Hepatocyte (in vitro differentiated cells): ENCODE data around the gene RIMBP3C. TPM values are rescaled to one million over a fixed set of nuclear protein-coding genes. Genes with fewer than 3 reads are reported as not detected.
"Not testable (repeated sequence)": the region's sequence is repeated elsewhere in the genome, so short reads cannot be mapped to it uniquely, and the experiment has no call there.

Experiments
- DNase-seq: peaks from one replicate; pipeline ENCODE4 v3.0.0-alpha.2; 2016; ENCODE audit warnings: low spot score
- H2AFZ ChIP-seq: fragments of 200-600 bp; sonication (generic); 2 replicates; pipeline ENCODE4 v1.6.0; 2016; ENCODE audit warnings: antibody characterized with exemption, mild to moderate bottlenecking
- H3K27ac ChIP-seq: fragments of 200-600 bp; sonication (generic); 2 replicates; pipeline ENCODE4 v1.5.1; 2016; ENCODE audit warnings: mild to moderate bottlenecking
- H3K27me3 ChIP-seq: fragments of 200-600 bp; sonication (generic); 2 replicates; pipeline ENCODE4 v1.6.1; 2016
- H3K36me3 ChIP-seq: fragments of 200-600 bp; sonication (generic); replicated peaks from 2 replicates; pipeline ENCODE4 v1.5.1; 2016; ENCODE audit warnings: low read depth; ENCODE audit not compliant: insufficient read depth
- H3K4me1 ChIP-seq: fragments of 200-600 bp; sonication (generic); 2 replicates; pipeline ENCODE4 v1.5.1; 2016; ENCODE audit warnings: mild to moderate bottlenecking, moderate library complexity; ENCODE audit not compliant: insufficient read depth
- H3K4me2 ChIP-seq: fragments of 200-600 bp; sonication (generic); 2 replicates; pipeline ENCODE4 v1.6.0; 2016
- H3K4me3 ChIP-seq: fragments of 200-600 bp; sonication (generic); 2 replicates; pipeline ENCODE4 v1.5.1; 2016; ENCODE audit warnings: mild to moderate bottlenecking
- H3K79me2 ChIP-seq: fragments of 200-600 bp; sonication (generic); 2 replicates; pipeline ENCODE4 v1.6.0; 2017; ENCODE audit warnings: mild to moderate bottlenecking
- H3K9me2 ChIP-seq: fragments of 200-600 bp; sonication (generic); replicated peaks from 2 replicates; pipeline ENCODE4 v1.6.0; 2017; ENCODE audit warnings: mild to moderate bottlenecking; ENCODE audit not compliant: insufficient read depth
- H3K9me3 ChIP-seq: fragments of 200-600 bp; sonication (generic); 2 replicates; pipeline ENCODE4 v1.5.1; 2016; ENCODE audit warnings: low read depth, mild to moderate bottlenecking
- H4K20me1 ChIP-seq: fragments of 200-600 bp; sonication (generic); 2 replicates; pipeline ENCODE4 v1.6.0; 2016; ENCODE audit warnings: mild to moderate bottlenecking; ENCODE audit not compliant: insufficient read depth, poor library complexity, severe bottlenecking
- WGBS: methylation state at CpG from one replicate; pipeline ENCODE4 v1.1.6; 2016; ENCODE audit warnings: low lambda C conversion rate; ENCODE audit errors: missing lambda C conversion rate; 5-methylcytosine and 5-hydroxymethylcytosine counted together
- polyA plus RNA-seq: library from polyadenylated mRNA; unstranded; fragments of >200 nt; fragmentation: Nextera tagmentation; extraction: Ambion mirVana; gene quantifications from 2 replicates; pipeline ENCODE4 v1.2.1, GENCODE V29; 2016
- small RNA-seq: library from RNA; depleted of rRNA; stranded (forward); fragments of <200 nt; gene quantifications from one replicate; pipeline ENCODE3, GENCODE V24; 2014
- total RNA-seq: library from RNA; depleted of rRNA; stranded (reverse); fragments of >200 nt; gene quantifications from 2 replicates; pipeline ENCODE4 v1.2.3, GENCODE V29; 2014

RIMBP3C gene
- total and polyA plus RNA-seq, 2 experiments from 2014 or later = 0.30 TPM; not detected in 1

DNA sequence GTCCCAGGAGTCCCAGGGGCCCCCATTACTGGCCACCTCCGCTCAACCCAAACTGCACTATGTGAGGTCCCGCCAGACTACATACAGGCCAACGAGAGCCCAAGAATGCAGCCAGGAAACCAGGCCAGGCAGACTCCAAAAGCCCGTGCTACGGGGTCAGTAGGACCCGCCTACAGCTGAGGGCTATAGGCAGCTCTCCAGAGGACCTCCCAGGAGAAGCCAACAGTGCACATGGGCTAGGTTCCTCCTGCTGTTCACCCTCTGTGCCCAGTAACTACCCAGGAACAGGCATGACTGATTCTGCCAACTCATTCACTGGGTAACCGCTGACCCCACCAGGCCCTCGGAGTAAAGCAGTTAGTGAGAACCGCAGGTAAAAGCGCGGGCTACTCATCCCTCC lies 39.2 kb downstream of the RIMBP3C start:
- H3K36me3 ChIP-seq, H3K79me2 ChIP-seq, DNase-seq, H3K9me3 ChIP-seq, H3K4me3 ChIP-seq, H3K9me2 ChIP-seq, H2AFZ ChIP-seq, H3K27me3 ChIP-seq, H4K20me1 ChIP-seq, H3K4me1 ChIP-seq: not testable (repeated sequence)
- WGBS = 88% methylated on average over 5 of the region's 11 CpGs
- peak overlapping the region; percentile 32 for H3K27ac ChIP-seq
- peak overlapping the region; percentile 57 for H3K4me2 ChIP-seq

DNA sequence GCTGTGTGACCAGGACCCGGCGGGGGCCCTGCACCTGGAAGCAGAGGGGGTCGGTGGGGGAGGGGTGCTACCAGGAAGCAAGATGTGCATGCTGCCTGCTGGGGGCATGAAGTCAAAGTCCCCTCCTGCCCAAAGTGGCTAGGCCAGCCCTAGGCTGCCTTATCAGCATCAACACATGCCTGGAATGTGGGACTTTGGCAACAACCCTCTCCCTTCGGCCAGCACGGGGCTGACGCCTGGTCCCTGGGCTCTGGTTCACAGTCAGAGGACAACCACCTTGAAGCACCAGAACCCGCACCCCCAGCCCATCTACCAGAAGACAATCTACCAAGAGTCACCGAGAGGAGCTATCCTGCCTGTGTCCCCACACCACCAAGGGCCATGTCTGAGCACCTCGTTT lies 40.9 kb downstream of the RIMBP3C start:
- not testable (repeated sequence) for H3K9me3 ChIP-seq, H3K27ac ChIP-seq, H3K9me2 ChIP-seq, H3K27me3 ChIP-seq, H2AFZ ChIP-seq, H3K4me3 ChIP-seq, DNase-seq, H3K79me2 ChIP-seq, H3K4me1 ChIP-seq, H3K36me3 ChIP-seq, H3K4me2 ChIP-seq, H4K20me1 ChIP-seq
- WGBS = no CpG with 5 or more reads among the region's 9 CpGs

DNA sequence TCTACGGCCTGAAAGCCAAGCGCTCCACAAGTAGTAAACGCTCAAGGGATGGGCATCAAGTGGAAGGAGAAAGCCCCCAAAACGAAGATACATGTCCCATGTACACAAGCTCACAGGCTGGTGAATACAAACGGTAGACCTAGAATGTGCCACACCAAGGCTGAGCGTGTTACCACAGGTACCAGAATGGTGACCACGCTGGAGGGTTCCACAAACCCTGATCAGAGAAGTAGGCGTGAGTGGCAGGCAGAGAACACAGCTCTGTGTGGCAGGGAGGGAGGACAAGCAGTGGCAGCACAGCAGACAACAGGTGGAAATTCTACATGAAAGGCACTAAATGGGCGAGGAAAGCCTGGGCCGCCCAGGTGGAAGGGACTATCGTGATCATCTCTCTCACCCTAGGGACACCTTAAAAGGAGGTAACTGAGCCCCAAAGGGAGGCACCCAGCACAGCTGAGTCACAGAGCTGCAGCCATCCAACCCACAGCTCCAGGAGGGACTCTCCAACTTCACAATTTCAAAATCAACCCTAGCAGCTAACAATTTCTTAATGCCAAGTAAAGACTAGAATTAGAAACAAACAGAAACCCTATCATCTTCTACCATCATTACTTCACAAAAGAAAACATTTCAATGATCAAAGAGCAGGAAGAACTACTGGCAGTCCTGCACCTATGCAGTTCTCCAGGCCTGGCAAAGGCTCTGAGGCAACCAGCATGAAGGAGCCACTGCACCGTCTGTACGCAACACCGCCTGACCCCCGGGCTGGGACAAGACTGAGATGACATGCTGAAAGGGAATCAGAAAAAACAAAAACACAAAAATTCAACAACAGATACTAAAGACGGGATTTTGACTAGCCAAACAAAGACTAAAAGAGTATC lies 51.4 kb downstream of the RIMBP3C start:
- not testable (repeated sequence) for H3K27me3 ChIP-seq, H4K20me1 ChIP-seq, H3K4me2 ChIP-seq, H3K36me3 ChIP-seq, H3K27ac ChIP-seq, DNase-seq, H2AFZ ChIP-seq, H3K9me3 ChIP-seq, H3K79me2 ChIP-seq, H3K4me3 ChIP-seq, H3K4me1 ChIP-seq, H3K9me2 ChIP-seq
- no CpG with 5 or more reads among the region's 16 CpGs for WGBS

DNA sequence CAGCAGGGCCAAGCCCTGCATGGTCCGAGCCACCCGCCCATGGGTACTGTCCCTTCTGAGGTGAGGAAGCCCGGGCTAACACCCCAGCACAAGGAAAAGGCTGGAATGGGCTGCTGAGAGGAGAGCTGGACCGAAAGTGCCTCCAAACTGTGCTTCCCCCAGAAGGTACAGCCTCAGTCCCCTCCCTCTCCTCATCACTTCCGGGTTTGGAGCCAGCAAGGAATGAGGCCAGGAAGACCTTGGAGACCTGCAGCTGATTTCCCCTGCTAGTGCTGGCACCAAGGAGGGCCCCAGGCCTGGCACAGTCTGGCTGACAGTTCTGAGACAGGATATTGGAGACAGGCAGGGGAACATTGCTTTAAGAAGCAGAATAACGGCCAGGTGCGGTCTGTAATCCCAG lies 52.8 kb downstream of the RIMBP3C start:
- H3K9me2 ChIP-seq, H3K9me3 ChIP-seq, H3K4me3 ChIP-seq, H3K27ac ChIP-seq, H3K4me2 ChIP-seq, H3K79me2 ChIP-seq, H3K36me3 ChIP-seq, H4K20me1 ChIP-seq, H3K27me3 ChIP-seq, H3K4me1 ChIP-seq, H2AFZ ChIP-seq, DNase-seq: not testable (repeated sequence)
- no CpG with 5 or more reads among the region's 7 CpGs for WGBS

DNA sequence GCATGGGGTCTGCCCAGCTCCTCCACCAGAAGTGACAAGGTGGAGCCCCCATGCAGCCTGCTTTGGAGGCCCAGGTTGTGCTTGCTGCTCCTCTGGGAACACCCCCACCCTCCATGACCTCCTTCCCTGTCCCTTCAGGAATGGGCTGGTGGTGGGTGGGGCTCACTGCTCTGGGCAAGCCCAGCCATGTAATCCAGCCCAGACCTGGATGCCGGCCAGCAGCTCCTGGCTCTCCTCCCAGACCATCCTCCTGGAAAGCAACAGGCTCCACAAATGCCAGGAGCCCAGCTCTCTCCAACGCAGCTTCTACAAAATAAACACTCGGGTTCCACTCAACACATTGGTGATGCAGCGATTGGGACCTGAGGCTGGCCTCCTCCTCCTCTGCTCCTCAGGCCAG lies 53.3 kb downstream of the RIMBP3C start:
- not testable (repeated sequence) for DNase-seq, H3K4me1 ChIP-seq, H4K20me1 ChIP-seq, H3K79me2 ChIP-seq, H3K36me3 ChIP-seq, H3K4me2 ChIP-seq, H3K27ac ChIP-seq, H3K9me3 ChIP-seq, H3K4me3 ChIP-seq, H3K9me2 ChIP-seq, H2AFZ ChIP-seq, H3K27me3 ChIP-seq
- WGBS = no CpG with 5 or more reads among the region's 4 CpGs

Small RNA genes lying within 50 kb of the gene (small RNA-seq; reads per million reads assigned to genes)
- gene RF00492 (not detected), gene RN7SKP221 (not detected)

Other genes starting within 250 kb of the RIMBP3C start
- gene RIMBP3B, start 167.7 kb downstream of the RIMBP3C start, total RNA-seq = 0.17 TPM in 1 of 2 replicates, not detected in the other
- gene RIMBP3B, start 167.7 kb downstream of the RIMBP3C start, polyA plus RNA-seq = 0.02 TPM in 1 of 2 replicates, not detected in the other
- gene HIC2, start 134.1 kb downstream of the RIMBP3C start, total RNA-seq = 16.9 and 21.2 TPM in 2 replicates
- gene HIC2, start 134.1 kb downstream of the RIMBP3C start, polyA plus RNA-seq = 9.4 and 11.4 TPM in 2 replicates
- 5.9 and 13.4 TPM in 2 replicates for gene TMEM191C, start 84.1 kb downstream of the RIMBP3C start, total RNA-seq
- gene TMEM191C, start 84.1 kb downstream of the RIMBP3C start, polyA plus RNA-seq = 3.9 and 15.5 TPM in 2 replicates
- 49.3 and 52.0 TPM in 2 replicates for gene UBE2L3, start 16.3 kb upstream of the RIMBP3C start, total RNA-seq
- 85.7 and 91.0 TPM in 2 replicates for gene UBE2L3, start 16.3 kb upstream of the RIMBP3C start, polyA plus RNA-seq
- 24.1 and 34.6 TPM in 2 replicates for gene YDJC, start 78.6 kb upstream of the RIMBP3C start, total RNA-seq
- gene YDJC, start 78.6 kb upstream of the RIMBP3C start, polyA plus RNA-seq = 44.5 and 49.8 TPM in 2 replicates
- gene CCDC116, start 81.3 kb upstream of the RIMBP3C start, total RNA-seq = 0.20 and 0.30 TPM in 2 replicates
- gene CCDC116, start 81.3 kb upstream of the RIMBP3C start, polyA plus RNA-seq = 1.3 and 1.5 TPM in 2 replicates
- 38.2 and 48.2 TPM in 2 replicates for gene SDF2L1, start 90.8 kb upstream of the RIMBP3C start, total RNA-seq
- 119 and 139 TPM in 2 replicates for gene SDF2L1, start 90.8 kb upstream of the RIMBP3C start, polyA plus RNA-seq
- 22.8 and 28.3 TPM in 2 replicates for gene PPIL2, start 114.6 kb upstream of the RIMBP3C start, total RNA-seq
- gene PPIL2, start 114.6 kb upstream of the RIMBP3C start, polyA plus RNA-seq = 30.0 and 38.6 TPM in 2 replicates
- gene YPEL1, start 184.3 kb upstream of the RIMBP3C start, total RNA-seq = 1.9 and 2.0 TPM in 2 replicates
- gene YPEL1, start 184.3 kb upstream of the RIMBP3C start, polyA plus RNA-seq = 3.1 and 3.5 TPM in 2 replicates